Endometrial microvascular endothelial cells (primary cell): ENCODE measurements around the gene OPCML. TPM values are rescaled to one million over a fixed set of nuclear protein-coding genes. Genes with fewer than 3 reads are reported as not detected.

Source experiments
- in situ Hi-C: cut with HindIII; loops from 2 replicates; pipeline ENCODE4 v1.10.0; 2017; ENCODE audit warnings: low sequenced_read_pairs, low pct_unique_long_range_greater_than_20kb; ENCODE audit errors: inconsistent ontology term
- total RNA-seq: library from RNA; depleted of rRNA; stranded (reverse); fragments of >200 nt; gene quantifications from one replicate; pipeline ENCODE4 v1.2.3, GENCODE V29; 2015; ENCODE audit errors: inconsistent ontology term

Gene OPCML
- total RNA-seq, 1 donor from 2014 or later, result not detected

DNA sequence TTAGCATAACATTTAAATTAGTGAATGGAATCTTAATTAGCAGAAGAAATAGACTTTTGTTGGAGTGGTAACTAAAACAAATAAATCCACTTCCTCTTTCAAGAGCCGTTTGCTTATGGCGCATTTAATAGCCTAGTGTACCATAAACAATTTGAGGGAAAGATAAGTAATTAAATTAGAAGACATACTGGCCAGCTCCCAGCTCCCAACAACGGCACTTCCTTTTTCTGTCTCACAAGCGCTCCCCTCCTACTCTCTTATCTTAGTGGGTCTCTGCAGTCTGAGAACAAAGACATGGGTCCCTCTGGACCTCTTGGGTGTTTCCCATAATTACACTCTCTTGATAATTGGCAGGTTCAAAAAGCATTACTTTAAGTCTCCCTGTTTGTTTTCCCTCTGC, 146.0 kb downstream of the OPCML start:
- in situ Hi-C loops, result no loop called here

DNA sequence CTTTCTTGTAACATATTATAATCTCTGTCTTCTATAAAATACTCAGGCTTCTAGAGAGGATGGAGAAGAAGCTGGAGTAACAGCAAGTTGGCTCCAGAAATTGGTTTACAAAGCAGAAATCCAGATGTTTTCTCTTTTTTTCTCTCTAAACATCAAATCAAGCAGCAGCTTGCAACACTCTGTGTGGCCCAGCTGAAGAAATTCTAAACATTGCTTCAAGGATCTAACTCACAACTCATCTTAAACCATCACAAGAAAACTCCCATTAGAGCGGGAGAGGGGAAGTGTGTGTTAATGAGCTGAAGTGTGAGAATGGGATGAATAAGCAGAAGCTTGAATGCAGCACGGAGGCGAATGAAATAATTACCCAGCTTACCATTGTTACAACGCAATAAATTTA, 146.5 kb downstream of the OPCML start:
- in situ Hi-C loops, result no loop called here

DNA sequence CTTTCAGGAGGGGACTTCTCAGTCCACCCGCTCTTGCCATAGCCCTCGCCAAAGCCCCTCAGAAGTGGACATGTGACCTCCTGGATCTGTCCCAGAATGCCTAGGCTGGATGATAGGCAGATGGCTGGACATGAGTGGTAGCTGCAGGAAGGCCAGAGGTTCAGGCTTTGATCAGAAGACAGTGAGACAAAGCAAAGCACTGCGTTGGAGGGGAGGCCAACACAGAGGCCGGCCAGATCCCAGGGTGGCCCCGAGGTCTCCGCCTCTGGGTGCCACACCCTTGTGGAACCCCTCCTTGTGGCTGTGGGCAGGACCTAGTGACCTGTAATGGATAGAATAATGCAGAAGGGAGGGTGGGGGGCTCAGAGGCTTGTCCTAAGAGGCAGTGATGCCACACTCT, 147.6 kb downstream of the OPCML start:
- in situ Hi-C loops, result no loop called here

DNA sequence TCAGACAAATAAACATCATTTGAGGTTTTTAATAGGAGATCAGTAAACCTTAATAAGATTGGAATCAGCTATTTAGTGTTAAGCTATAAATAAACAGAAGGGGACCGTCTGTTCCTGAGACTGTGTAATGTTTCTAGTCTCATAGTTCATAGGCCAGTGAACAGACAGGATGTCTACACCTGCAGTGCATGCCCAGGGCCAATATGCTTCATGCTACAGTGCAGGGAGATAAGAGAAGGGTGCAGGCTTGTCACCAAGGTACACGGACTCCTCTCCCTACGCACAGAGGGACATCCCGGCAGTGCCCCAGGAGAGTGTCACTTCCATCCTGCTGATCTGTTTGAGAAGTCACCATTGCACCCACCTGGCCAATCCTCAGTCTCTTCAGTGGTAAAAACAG, 148.6 kb downstream of the OPCML start:
- in situ Hi-C loops, result no loop called here

DNA sequence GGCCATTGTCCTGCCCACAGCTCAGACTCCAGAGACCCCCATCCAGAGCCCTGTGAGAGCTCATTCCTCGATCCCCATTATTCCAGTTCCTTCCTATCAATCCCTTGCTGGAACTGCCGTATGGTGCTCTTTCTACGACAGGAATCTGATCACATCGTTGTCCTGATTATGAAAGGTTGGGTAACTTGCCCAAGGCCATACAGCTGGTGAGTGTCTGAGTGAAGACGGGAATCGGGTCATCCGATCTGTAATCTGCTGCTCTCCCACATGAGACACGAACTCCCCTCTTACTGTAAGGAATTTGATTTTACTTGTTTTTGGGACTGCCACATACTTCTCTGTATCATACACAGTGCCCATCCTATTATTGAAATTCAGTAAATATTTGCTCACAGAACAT, 149.1 kb downstream of the OPCML start:
- in situ Hi-C loops, result no loop called here

DNA sequence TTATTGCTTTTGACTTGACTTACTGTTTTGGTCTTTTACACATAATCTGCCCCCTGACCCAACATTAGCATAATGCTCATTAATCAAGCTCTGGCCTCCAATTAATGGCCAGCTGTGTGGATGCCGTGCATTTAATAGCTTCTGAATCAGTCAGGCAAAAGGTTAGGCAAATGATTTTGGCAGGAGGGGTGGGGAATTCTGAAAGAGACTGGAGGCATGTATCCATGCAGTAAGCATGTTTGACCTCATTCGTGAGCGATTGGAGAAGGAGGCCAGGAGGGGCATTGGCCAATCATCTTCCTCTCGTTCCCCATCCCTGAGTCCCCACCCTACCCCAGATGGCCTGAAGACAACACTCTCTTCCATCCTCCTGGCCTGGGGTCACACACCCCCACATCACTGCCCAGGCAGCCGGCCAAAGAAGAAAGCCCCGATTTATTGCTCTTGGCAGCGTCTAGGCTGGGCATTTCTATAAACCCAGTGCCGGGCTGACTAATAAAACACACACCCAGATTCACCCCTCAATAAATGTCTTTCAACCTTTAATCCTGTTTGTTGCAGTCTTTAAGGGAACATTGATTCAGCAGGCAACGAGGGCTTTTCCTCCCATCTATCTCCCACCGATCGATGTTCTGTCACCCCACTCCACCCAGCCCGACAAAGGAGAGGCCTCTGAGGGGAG, 150.0 kb downstream of the OPCML start:
- in situ Hi-C loops, result no loop called here

DNA sequence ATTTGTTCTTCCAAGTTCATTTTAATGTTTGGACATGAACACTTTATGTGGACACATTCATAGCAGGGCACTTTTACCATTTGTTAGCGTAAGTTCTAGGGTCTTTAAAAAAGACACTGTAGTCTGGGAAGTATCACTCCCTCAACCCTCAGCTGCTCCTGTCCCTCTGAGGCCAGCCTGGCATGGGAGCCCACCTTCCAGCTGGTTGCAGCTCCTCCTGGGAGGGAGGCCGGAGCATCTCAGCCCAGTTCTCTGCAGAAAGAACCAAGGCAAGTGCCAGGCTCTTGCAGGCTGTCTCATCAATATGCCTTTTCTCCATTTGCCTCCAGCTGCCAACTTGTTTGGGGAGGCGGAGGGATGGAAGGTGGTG, 150.6 kb downstream of the OPCML start:
- in situ Hi-C loops, result no loop called here

DNA sequence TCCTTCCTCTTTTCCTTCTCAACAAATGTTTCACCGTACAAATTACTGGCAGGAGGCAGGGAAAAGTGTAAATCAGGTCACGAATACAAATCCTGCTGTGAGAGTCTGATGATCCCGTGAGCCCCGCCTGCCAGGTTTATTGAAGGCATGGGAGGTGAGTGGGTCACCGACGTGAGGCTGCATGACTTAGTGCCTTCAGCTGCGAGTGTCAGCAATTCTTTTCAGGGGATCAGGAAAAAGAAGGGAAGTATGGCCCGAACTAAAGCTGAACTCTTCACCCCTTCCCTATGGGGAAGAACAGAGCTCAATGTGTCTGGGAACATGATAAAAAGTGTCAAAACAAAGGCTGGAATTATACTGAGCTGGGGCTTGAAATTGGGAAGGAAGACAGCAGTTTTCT, 166.2 kb downstream of the OPCML start:
- in situ Hi-C loops, result no loop called here

DNA sequence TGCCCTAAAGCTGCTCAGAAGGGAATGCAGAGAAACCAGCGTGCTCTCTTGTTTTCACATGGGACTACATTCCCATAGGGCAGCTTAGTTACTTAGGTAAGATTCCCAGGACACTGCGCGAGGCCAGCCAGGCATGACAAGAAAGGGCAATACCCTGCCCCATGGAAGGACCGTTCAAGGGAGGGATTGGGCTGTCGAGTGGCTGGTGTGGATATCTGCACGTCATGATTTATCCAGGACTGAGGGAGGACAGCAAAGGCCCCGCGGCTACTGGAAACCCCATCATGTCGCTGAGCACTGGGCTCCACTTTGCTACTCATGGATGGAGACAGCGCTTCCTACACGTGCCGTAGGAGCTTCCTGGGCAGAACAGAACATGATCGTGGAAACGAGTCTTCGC, 169.4 kb downstream of the OPCML start:
- in situ Hi-C loops, result no loop called here

DNA sequence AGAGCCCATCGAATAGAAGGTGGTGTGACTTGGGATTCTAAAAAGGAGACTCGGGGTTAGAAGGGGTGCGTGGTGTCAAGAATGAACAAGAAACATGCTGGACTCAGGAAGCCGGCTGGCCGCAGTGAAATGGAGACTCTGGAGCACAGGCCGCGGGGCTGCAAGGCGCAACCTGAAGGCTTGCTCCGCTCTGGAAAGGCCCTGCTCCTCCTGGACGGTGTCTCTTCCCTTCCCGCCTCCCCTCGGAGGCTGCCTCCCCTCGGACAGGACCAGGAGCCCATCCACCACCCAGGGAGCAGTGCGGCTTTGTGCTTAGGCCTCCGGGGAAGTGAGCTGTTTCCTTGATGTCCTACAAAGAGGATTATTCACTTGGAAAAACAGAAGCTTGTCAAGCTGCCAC, 170.1 kb downstream of the OPCML start:
- in situ Hi-C loops, result no loop called here

DNA sequence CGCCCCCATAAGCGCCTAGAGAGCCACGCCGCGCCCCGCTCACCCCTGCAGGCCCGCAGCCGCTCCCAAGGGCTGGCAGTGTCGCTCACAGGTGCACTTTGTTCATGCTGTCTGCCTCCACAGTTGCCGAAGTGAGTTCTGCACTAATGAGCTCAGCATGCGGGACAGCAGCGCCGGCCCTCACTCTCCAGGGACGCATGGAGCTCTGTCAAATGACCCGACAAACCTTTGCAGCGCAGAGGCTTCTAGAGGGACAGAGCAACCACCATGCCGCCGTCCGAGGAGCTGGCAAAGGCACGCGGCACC, 170.7 kb downstream of the OPCML start:
- in situ Hi-C loops, result no loop called here

DNA sequence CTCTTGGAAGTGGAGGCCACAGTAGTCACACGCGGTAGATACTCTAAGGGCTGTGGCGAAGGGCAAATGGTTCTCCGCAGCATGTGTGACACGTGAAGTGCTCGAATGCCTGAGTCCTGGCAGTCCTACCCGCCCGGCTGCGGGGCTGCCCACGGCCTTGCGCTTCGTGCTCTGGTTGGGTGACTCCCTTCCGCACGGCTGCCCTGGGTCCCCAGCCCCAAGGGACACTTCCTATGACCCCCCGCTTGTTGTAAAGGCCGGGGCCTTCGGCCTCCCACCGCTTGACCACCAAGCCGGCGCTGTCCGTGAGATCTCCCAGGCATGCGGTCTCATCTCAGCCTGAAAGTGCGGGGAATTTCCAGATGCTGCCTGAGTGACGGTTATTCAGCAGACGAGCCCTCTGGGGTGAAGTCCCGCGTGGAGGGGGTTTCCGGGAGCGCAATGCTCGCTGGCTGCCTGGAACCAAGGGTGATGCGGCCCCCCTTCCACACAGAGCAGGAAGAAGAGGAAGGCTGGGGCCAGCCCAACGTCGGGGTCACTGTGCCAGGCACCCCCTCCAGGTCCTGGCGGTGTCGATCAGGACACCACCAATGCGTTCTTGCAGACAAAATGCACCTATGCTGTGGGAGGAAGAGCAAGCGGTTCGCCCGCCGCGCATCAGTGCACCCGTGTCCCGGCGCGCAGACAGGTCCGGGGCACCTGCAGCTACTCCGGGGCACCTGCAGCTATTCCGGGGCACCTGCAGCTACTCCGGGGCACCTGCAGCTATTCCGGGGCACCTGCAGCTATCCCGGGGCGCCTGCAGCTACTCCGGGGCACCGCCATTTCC, 171.2 kb downstream of the OPCML start:
- in situ Hi-C loops, result no loop called here

DNA sequence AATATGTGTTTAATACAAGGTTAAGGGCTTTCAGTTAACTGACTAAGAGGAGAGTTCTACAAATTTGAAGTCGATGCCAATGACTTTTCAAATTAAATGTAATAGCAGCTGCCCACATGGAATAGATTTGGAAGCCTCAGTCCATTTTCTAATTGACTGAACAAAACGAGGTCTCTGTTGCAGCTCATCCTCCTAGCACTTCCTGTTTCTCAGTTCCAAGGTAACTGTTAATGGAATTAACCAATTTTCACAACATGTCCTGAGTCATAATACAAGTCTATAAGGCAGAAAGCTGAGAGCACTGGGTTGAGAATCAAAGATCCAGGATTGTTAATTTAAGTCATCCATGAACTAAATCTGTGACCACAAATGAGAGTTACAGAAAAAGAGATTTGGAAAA, 177.2 kb downstream of the OPCML start:
- in situ Hi-C loops, result no loop called here

DNA sequence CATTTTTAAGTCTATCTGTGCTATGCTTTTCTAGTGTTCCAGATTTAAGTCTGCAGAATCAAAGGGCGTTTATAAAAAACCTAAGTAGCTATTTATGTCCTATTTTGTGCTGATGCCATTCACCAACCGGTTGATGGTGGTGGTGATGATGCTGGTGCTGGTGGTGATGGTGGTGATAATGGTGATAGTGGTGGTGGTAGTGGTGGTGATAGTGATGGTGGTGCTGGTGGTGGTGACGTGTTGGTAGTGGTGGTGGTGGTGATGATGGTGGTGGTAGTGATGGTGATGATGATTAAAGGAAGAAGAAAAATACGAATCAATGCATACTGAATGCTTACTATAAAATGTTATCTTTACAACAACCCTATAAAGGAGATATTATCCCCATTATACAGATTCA, 178.2 kb downstream of the OPCML start:
- in situ Hi-C loops, result no loop called here

DNA sequence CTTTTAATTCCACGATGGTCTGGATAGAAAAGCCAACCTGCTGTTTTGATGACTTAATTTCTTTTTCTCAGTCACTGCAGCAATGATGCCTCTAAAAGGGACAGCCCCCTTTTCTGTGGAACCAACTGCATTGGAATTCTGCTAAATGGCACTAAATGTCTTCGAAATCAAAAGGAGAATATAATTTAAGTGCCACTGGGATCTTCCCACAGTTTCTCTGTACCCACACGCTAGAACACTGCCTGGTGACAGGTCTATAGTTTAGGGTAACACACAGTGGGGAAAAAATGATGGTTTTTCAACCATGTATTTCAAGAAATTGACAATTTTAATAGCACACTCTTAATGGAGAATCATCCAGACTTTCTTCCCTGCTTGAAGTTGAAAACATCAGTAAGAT, 182.3 kb downstream of the OPCML start:
- in situ Hi-C loops, result no loop called here

DNA sequence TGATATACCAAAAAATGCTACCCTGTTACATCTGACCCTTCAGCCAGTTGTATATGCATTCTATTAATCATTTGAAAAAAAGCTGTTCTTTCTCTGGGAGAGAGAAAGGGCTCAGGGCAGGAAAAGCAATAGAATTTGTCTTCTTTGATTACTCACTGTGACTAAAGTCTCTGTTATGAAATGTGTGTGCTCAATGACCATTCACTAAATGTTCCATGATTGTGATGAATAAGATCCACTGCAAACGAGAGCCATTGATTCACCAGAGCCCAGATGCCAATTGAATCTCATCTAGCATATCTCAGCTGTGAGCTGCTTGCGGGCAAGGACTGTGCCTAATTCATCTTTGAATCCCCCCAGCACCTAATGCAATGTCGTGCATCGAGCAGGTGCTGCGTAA, 184.3 kb downstream of the OPCML start:
- in situ Hi-C loops, result no loop called here

DNA sequence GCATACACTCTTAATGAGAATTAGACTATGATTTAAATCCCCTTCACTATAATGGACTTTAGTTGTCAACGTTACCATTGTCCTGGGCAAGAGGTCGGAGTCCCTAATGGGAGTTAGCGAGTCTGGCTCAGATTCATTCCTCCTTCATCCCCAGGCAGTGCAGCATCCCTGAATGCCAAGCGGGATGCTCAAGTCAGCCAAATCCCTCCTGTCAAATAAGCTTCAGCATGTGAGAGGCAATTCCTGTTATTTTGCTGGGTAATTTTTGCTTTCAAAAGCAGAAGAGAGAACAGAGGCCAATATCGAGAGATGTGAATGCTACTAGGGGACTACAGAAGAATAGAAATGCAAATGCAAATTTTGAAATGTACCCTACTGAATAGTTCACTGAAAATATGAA, 186.2 kb downstream of the OPCML start:
- in situ Hi-C loops, result no loop called here

DNA sequence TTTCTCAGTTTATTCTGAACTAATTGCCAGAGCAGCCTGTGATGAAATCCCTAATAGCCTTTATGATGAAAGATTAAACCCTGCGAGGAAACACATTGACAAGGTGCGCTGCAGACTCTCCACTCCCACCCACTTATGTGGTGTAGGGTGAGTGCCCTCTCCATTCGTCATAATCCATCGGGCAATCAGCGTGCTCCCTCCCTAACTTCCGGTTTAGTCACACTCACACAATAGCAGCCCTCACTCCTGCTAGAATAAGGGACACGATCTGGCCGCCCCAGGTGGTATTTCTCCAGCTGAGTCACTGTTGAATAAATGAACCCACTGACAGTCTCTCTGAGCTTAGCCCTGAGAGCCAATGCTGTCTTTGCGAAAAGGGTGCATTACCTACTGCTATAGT, 188.3 kb downstream of the OPCML start:
- in situ Hi-C loops, result no loop called here

DNA sequence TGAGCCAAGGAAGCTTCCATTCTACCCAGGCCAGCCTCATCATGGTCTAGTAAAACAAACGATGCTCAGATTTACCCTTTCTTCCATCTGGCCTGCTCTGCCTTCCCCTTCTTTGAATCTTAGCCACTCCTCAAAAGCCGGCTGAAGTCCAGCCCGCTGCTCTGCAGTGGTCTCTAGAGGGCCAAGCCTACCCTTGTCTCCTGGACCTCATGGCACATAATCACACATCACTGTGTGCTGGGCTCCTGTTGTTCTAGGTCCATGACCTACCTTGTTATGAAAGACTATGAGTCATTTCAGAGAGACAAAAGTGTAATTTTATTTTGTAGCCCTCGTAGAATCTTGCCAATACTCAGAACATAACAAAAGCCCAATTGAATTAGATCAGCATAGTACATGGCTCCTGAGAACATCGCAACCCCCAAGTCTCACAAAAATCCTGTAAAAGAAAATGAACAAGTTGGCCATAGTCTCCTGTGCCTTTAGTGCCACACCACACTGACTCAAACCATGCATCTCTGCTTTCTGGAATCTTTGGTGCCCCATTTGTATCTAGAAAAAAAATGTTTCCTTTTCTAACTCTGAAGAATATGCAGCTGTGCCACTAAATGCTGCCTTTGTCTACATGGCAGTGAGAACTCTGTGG, 192.7 kb downstream of the OPCML start:
- in situ Hi-C loops, result no loop called here

DNA sequence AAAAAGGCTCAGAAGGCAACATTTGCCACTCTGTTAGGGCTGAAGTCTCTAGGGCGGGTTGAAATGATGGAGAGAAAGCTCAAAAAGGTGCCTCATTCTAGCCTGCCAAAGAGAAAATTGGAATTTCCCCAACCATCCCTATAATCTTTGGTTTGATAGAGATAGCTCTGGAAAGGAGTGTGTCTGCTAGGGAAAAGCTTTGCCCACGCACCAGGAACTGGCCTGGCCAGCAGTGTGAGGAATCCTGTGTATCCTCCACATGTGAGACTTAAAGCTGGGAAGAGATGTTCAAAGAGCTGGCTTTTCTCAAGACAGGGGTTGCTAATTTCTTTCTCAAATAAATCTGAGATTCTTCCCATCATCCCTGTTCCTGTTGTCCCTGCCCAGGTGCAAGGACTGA, 193.7 kb downstream of the OPCML start:
- in situ Hi-C loops, result no loop called here
